MM.1S (cell line): Measurements from ENCODE around the gene ZNF22.

Source experiments
- DNase-seq: peaks from one replicate; pipeline ENCODE4 v3.0.0-alpha.2; 2015
- H2AFZ ChIP-seq: fragments of 300-600 bp; sonication (generic); 2 replicates; pipeline ENCODE4 v1.6.0; 2016; ENCODE audit warnings: antibody characterized with exemption, low read length
- H3F3A ChIP-seq: fragments of 300-600 bp; sonication (generic); 2 replicates; pipeline ENCODE4 v1.6.1; 2016; ENCODE audit warnings: mild to moderate bottlenecking, antibody characterized with exemption, low read length, moderate library complexity, mixed read lengths; ENCODE audit not compliant: insufficient read depth
- H3K27ac ChIP-seq: fragments of 300-600 bp; sonication (generic); 2 replicates; pipeline ENCODE4 v1.5.1; 2016; ENCODE audit warnings: mild to moderate bottlenecking, low read length
- H3K27me3 ChIP-seq: fragments of 300-600 bp; sonication (generic); replicated peaks from 2 replicates; pipeline ENCODE4 v1.6.0; 2016; ENCODE audit warnings: low read length; ENCODE audit not compliant: insufficient read depth
- H3K36me3 ChIP-seq: fragments of 300-600 bp; sonication (generic); replicated peaks from 2 replicates; pipeline ENCODE4 v1.6.1; 2016; ENCODE audit warnings: mild to moderate bottlenecking, low read length, mixed read lengths; ENCODE audit not compliant: insufficient read depth
- H3K4me1 ChIP-seq: fragments of 300-600 bp; sonication (generic); 2 replicates; pipeline ENCODE4 v1.6.1; 2016; ENCODE audit warnings: low read length, mixed read lengths
- H3K4me2 ChIP-seq: fragments of 300-600 bp; sonication (generic); 2 replicates; pipeline ENCODE4 v1.6.0; 2016; ENCODE audit warnings: low read depth, low read length
- H3K4me3 ChIP-seq: fragments of 300-600 bp; sonication (generic); 2 replicates; pipeline ENCODE4 v1.5.1; 2016; ENCODE audit warnings: low read length, mixed read lengths
- H3K79me2 ChIP-seq: fragments of 300-600 bp; sonication (generic); 2 replicates; pipeline ENCODE4 v1.6.1; 2016; ENCODE audit warnings: mixed run types, low read length, mixed read lengths
- H3K9ac ChIP-seq: fragments of 300-600 bp; sonication (generic); 2 replicates; pipeline ENCODE4 v1.6.1; 2016; ENCODE audit warnings: low read length, mixed read lengths
- H3K9me2 ChIP-seq: fragments of 300-600 bp; sonication (generic); replicated peaks from 2 replicates; pipeline ENCODE4 v1.6.1; 2016; ENCODE audit warnings: mild to moderate bottlenecking, low read length, mixed read lengths; ENCODE audit not compliant: insufficient read depth
- H3K9me3 ChIP-seq: fragments of 300-600 bp; sonication (generic); replicated peaks from 2 replicates; pipeline ENCODE4 v1.6.1; 2016; ENCODE audit warnings: mild to moderate bottlenecking, low read length, mixed read lengths; ENCODE audit not compliant: insufficient read depth
- H4K20me1 ChIP-seq: fragments of 300-600 bp; sonication (generic); 2 replicates; pipeline ENCODE4 v1.6.1; 2016; ENCODE audit warnings: mild to moderate bottlenecking, low read length, moderate library complexity, mixed read lengths; ENCODE audit not compliant: insufficient read depth
- EZH2 ChIP-seq: fragments of 300-600 bp; sonication (generic); optimal IDR thresholded peaks from 2 replicates; pipeline ENCODE3; 2017; ENCODE audit warnings: low read depth, mild to moderate bottlenecking, antibody characterized with exemption, low read length, mixed read lengths
- EZH2phosphoT487 ChIP-seq: fragments of 300-600 bp; sonication (generic); IDR thresholded peaks from 2 replicates; pipeline ENCODE4 v1.6.1; 2018; ENCODE audit warnings: antibody characterized with exemption, low read length
- TF ChIP-seq, protein P1 (sequence below): fragments of 300-600 bp; sonication (generic); IDR thresholded peaks from 2 replicates; pipeline ENCODE4 v1.5.1; 2016; ENCODE audit warnings: antibody characterized with exemption, low read length, mixed read lengths

ZNF22 gene

DNA sequence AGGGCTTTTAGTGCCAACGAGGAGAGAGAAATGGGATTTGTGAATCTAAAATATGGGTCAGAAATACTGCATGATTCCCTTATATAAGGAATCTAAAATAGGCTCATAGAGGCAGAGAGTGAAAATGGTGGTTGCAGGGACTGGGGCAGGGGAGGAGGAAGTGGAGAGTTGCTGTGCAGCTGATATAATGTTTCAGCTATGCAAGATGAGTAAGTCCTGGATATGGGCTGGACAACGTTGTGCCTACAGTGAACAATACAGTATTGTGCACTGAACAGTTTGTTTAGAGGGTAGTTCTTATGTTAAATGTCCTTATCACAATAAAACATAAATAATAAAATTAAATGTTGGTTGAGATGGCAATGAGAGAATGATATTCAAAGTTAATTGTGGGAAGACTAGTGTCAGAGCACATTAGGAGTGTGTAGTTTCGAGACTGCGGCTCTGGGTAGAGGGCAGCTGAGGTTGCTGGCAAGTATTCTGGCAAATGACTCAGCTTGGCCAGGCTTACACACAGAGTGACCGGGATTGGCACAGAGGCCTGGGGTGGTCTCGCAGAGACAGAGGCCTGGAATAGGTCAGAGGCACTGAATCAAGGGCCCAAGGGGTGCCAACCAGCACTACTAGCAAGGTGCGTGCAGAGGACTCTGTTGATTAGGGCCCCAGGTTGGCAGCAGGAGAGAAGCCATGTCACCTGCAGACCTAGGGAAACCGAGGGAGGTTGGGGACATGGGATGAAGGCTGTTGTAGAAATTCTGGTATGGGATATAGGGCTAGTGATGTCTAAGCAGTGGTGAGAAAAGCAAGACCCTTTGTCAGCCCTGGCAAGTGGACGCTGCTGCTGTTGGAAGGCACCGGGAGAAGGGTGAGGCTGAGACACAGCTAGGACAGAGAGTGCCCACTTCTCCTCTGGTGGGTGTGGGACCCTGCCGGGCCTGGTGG lies 19.3 kb upstream of the ZNF22 start:
- H3K27ac ChIP-seq, result no peak overlapping the region
- H2AFZ ChIP-seq, result no peak overlapping the region
- no peak for DNase-seq
- no peak overlapping the region for H3K4me2 ChIP-seq
- no peaks in the 10 kb centered on the region for H3K27me3 ChIP-seq
- no peak overlapping the region for H3K4me3 ChIP-seq
- H3K9me2 ChIP-seq, result no peaks in the 10 kb centered on the region
- 0 out of 2 replicates have a peak, but pooled peaks cover 2% of the 10 kb centered on the region for H3F3A ChIP-seq
- H3K36me3 ChIP-seq, result peaks cover 4% of the 10 kb centered on the region; the same call in 1 of the 2 replicates
- H3K4me1 ChIP-seq, result peaks cover 30% of the 10 kb centered on the region
- no peaks in the 10 kb centered on the region for H3K9me3 ChIP-seq
- H3K79me2 ChIP-seq, result peaks cover 55% of the 10 kb centered on the region
- no peak overlapping the region for H3K9ac ChIP-seq
- no peaks in the 10 kb centered on the region for H4K20me1 ChIP-seq
- TF ChIP-seq, protein P1, sequence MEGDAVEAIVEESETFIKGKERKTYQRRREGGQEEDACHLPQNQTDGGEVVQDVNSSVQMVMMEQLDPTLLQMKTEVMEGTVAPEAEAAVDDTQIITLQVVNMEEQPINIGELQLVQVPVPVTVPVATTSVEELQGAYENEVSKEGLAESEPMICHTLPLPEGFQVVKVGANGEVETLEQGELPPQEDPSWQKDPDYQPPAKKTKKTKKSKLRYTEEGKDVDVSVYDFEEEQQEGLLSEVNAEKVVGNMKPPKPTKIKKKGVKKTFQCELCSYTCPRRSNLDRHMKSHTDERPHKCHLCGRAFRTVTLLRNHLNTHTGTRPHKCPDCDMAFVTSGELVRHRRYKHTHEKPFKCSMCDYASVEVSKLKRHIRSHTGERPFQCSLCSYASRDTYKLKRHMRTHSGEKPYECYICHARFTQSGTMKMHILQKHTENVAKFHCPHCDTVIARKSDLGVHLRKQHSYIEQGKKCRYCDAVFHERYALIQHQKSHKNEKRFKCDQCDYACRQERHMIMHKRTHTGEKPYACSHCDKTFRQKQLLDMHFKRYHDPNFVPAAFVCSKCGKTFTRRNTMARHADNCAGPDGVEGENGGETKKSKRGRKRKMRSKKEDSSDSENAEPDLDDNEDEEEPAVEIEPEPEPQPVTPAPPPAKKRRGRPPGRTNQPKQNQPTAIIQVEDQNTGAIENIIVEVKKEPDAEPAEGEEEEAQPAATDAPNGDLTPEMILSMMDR, result no peak
- TF ChIP-seq EZH2, result no peak
- TF ChIP-seq EZH2phosphoT487, result no peak

GRCh38 chr10:44982114-44982460 lies 18.6 kb upstream of the ZNF22 start:
- Histone ChIP-seq H3K9me2 (no peaks in the 10 kb centered on the region), H3K4me2 (no peak overlapping the region), H3K9ac (no peak overlapping the region), H3K36me3 (peaks cover 4% of the 10 kb centered on the region; the same call in 1 of the 2 replicates), H3K27me3 (no peaks in the 10 kb centered on the region), H2AFZ (no peak overlapping the region), H3K4me1 (peaks cover 26% of the 10 kb centered on the region), H4K20me1 (no peaks in the 10 kb centered on the region), H3F3A (no peaks in the 10 kb centered on the region), H3K79me2 (peaks cover 48% of the 10 kb centered on the region), H3K27ac (no peak overlapping the region), H3K9me3 (no peaks in the 10 kb centered on the region), H3K4me3 (no peak overlapping the region)
- DNase-seq, result no peak
- TF ChIP-seq EZH2phosphoT487 (no peak), EZH2 (no peak)

- H3K4me2 ChIP-seq, result no peak overlapping the region
- no peak for DNase-seq
- H3K4me3 ChIP-seq, result no peak overlapping the region
- H3K79me2 ChIP-seq, result peaks cover 44% of the 10 kb centered on the region
- H3K27ac ChIP-seq, result no peak overlapping the region
- H2AFZ ChIP-seq, result no peak overlapping the region
- no peak overlapping the region for H3K9ac ChIP-seq
- peaks cover 4% of the 10 kb centered on the region; the same call in 1 of the 2 replicates for H3K36me3 ChIP-seq
- TF ChIP-seq EZH2phosphoT487 (no peak), EZH2 (no peak)
- TF ChIP-seq, protein P1, result no peak
- H3K9me2 ChIP-seq, result no peaks in the 10 kb centered on the region
- H3K4me1 ChIP-seq, result peaks cover 24% of the 10 kb centered on the region
- H3K27me3 ChIP-seq, result no peaks in the 10 kb centered on the region
- no peaks in the 10 kb centered on the region for H3F3A ChIP-seq
- H3K9me3 ChIP-seq, result no peaks in the 10 kb centered on the region
- no peaks in the 10 kb centered on the region for H4K20me1 ChIP-seq
Measured at GRCh38 chr10:44982496-44982895, 18.2 kb upstream of the ZNF22 start.
